ENCODE data around the gene FAF1.

DNA sequence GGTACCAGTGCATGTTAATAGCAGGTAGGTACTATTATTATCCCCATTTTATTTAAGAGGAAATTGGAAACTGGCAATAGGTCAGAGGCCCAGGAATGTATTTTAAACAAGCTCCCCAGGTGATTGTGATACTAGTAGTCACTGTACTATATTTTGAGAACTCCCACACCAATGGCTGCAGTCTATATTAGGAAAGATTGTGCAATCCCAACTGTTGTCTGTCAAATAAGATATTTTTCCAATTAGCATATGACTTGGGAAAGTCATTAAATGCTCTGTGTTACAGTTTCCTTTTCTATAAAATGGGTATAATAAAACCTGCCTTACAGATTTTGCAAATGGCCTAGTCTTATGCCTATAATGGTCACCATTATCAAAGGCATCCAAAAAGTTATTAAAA lies 442.6 kb downstream of the FAF1 start:
- TF ChIP-seq, protein P1, sequence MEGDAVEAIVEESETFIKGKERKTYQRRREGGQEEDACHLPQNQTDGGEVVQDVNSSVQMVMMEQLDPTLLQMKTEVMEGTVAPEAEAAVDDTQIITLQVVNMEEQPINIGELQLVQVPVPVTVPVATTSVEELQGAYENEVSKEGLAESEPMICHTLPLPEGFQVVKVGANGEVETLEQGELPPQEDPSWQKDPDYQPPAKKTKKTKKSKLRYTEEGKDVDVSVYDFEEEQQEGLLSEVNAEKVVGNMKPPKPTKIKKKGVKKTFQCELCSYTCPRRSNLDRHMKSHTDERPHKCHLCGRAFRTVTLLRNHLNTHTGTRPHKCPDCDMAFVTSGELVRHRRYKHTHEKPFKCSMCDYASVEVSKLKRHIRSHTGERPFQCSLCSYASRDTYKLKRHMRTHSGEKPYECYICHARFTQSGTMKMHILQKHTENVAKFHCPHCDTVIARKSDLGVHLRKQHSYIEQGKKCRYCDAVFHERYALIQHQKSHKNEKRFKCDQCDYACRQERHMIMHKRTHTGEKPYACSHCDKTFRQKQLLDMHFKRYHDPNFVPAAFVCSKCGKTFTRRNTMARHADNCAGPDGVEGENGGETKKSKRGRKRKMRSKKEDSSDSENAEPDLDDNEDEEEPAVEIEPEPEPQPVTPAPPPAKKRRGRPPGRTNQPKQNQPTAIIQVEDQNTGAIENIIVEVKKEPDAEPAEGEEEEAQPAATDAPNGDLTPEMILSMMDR (IDR thresholded peaks at IDR 0.05), result no peak
- no peak for TF ChIP-seq EZH2phosphoT487 (IDR thresholded peaks at IDR 0.05; ENCODE audit: borderline replicate concordance, low read depth)
- TF ChIP-seq, protein P2, sequence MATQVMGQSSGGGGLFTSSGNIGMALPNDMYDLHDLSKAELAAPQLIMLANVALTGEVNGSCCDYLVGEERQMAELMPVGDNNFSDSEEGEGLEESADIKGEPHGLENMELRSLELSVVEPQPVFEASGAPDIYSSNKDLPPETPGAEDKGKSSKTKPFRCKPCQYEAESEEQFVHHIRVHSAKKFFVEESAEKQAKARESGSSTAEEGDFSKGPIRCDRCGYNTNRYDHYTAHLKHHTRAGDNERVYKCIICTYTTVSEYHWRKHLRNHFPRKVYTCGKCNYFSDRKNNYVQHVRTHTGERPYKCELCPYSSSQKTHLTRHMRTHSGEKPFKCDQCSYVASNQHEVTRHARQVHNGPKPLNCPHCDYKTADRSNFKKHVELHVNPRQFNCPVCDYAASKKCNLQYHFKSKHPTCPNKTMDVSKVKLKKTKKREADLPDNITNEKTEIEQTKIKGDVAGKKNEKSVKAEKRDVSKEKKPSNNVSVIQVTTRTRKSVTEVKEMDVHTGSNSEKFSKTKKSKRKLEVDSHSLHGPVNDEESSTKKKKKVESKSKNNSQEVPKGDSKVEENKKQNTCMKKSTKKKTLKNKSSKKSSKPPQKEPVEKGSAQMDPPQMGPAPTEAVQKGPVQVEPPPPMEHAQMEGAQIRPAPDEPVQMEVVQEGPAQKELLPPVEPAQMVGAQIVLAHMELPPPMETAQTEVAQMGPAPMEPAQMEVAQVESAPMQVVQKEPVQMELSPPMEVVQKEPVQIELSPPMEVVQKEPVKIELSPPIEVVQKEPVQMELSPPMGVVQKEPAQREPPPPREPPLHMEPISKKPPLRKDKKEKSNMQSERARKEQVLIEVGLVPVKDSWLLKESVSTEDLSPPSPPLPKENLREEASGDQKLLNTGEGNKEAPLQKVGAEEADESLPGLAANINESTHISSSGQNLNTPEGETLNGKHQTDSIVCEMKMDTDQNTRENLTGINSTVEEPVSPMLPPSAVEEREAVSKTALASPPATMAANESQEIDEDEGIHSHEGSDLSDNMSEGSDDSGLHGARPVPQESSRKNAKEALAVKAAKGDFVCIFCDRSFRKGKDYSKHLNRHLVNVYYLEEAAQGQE (IDR thresholded peaks at IDR 0.05; ENCODE audit: low read depth, low read length), result no peak
- TF ChIP-seq MXI1 (IDR thresholded peaks at IDR 0.05; ENCODE audit: low read depth, low read length), result no peak
- no peak for TF ChIP-seq TAF1 (IDR thresholded peaks at IDR 0.05; ENCODE audit: borderline replicate concordance, low read depth, low read length)
